GM18517 (cell line): Measurements from ENCODE around the gene TTC17.
"Not testable (repeated sequence)": the region's sequence is repeated elsewhere in the genome, so short reads cannot be mapped to it uniquely, and the experiment has no call there.

Experiments
- ATAC-seq: cut with Tn5 transposase; IDR thresholded peaks from one replicate; pipeline ENCODE4 v1.9.1; 2021; ENCODE audit warnings: mild to moderate bottlenecking, moderate library complexity; ENCODE audit not compliant: unreplicated experiment

TTC17 gene

DNA sequence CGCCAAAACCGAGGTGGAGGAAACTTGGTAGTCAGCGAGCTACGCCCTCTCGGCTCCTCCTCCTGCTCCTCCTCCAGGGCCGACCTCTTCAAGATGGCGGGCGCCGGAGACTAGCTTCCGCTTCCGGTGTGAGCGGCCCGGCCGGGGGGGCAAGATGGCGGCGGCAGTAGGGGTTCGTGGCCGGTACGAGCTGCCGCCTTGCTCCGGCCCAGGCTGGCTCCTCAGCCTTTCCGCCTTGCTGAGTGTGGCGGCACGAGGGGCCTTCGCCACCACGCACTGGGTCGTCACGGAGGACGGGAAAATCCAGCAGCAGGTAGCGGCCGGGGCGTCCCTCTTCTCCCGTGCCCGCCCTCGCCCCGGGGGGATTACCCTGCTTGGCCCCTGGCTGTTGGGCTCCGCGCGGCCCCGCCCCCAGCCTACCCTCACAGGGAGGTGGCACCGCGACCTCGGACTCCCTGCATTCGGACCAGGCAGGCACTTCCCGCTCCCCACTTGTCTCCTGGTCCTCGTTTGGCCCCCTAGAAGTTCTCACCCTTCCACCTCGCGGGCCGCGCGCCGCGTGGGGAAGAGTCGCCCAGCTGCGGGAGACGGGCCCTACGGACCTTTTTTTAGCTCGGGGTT lies at the start of gene TTC17:
Gene TTC17, plus strand, starts transcription at position 120 of the 621 bp plus-strand sequence. Its CDS starts 35 bp downstream, at position 155.
- ATAC-seq: peak; percentile 91

- peak; percentile 98 for ATAC-seq
These were observed 46.7 kb upstream of the TTC17 start, which contains the start of gene API5 for GRCh38 chr11:43311791-43312607. Gene API5 (plus strand): TSS chr11:43311996. CDS start chr11:43312128, 132 bp downstream.

DNA sequence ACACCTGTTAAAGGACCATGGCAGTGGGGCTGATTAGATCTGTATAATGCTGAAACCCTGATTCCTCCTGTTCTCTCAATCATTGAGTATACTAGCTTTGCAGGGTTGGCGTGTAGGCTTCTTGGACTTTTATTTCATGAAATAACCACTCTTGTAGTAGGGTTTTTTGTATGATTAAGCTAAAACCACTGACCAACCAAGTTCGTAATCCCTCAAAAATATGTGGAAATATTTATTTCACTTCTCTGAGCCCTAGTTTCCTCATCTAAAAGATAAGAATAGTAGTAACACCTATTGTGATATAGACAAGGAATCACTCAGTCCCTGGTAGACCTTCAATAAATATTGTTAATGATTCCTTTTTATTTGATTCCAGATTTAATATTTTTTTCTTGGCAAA lies 42.8 kb upstream of the TTC17 start:
- no peak for ATAC-seq

DNA sequence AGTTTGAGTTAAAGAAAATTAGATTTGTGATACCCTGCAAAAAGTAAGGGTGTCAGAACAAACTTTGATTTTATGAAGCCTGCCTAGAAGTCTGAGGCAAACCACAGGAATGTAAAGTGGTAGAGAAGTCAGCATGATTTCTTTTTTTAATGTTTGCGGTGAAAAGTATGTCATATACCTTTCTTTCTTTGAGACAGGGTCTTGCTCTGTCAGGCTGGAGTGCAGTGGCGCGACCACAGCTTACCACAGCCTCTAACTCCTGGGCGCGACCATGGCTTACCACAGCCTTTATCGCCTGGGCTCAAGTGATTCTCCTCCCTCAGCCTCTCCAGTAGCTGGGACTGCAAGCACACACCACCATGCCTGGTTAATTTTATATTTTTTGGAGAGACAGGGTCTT lies 42.3 kb upstream of the TTC17 start:
- ATAC-seq: no peak

GRCh38 chr11:43327987-43328386 lies 30.7 kb upstream of the TTC17 start:
- ATAC-seq: no peak

DNA sequence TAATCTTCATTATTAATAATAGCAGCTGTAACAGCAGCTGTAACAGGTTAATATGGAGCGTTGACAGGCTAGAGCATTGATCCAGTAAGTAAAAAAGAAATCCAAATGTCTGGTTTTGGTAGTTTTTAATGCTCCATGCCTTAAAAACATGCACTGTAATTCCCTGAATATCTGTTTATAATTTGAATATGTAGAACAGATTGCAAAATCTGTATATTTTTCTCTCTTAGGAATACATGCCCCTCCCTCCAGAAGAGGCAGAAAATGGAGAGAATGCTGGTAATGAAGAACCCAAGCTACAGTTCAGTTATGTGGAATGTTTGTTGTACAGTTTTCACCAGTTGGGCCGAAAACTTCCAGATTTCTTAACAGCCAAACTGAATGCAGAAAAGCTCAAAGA lies 30.2 kb upstream of the TTC17 start:
- no peak for ATAC-seq

DNA sequence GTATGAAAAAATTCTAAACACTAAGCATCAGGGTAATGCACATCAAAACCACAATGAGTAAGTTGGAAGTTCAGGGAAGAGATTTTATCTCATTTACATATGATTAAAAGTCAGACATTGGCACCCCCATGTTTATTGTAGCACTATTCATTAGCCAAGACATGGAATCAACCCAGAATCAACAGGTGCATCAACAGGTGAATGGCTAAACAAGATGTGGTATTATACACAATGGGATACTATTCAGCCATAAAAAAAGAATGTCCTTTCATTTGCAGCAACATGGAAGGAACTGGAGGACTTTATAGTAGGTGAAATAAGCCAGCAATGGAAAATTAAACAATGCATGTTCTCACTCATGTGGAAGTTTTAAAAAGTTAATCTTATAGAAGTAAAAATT lies 17.6 kb upstream of the TTC17 start:
- ATAC-seq: no peak

GRCh38 chr11:43351426-43351825 lies 7.3 kb upstream of the TTC17 start:
- ATAC-seq: not testable (repeated sequence)

- no peak for ATAC-seq
These were observed 4.4 kb upstream of the TTC17 start for GRCh38 chr11:43354311-43354710.

GRCh38 chr11:43356336-43356735 lies 2.4 kb upstream of the TTC17 start:
- ATAC-seq: no peak

GRCh38 chr11:43358279-43358800 lies 380 bp upstream of the TTC17 start:
- ATAC-seq: no peak

- ATAC-seq: peak; percentile 52
These were observed 700 bp downstream of the TTC17 start for GRCh38 chr11:43359422-43359818.

DNA sequence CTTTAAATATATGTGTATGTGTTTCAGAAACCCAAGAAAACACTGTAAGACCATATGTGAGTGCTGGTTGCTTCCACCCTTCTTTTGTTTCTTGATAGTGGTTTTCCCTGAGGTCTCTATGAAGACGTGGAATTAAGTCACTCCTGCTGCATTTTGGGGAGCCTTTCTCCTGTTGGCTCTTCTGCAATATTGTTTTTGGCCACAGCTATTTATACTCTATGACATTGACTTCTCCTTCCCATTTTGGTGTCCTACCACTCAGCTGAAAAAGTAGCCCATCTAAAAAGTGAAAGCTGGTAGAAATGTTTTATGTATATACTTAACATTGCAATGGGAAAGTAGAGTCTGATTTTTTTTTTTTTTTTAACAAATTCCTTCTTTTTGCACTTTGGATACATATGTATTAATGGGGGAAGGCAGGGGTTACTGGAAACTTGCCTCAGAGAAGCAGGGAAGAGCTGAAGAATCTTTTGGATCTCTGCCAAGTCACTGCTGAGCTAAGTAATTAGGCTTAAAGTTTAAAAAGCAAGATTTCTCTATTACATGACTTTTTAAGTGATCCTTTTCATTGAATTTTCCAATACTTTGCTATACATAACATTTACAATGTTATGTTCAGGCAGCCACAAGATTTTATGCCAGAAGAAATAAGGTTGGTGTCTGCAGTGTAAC lies 1.8 kb downstream of the TTC17 start:
- no peak for ATAC-seq

DNA sequence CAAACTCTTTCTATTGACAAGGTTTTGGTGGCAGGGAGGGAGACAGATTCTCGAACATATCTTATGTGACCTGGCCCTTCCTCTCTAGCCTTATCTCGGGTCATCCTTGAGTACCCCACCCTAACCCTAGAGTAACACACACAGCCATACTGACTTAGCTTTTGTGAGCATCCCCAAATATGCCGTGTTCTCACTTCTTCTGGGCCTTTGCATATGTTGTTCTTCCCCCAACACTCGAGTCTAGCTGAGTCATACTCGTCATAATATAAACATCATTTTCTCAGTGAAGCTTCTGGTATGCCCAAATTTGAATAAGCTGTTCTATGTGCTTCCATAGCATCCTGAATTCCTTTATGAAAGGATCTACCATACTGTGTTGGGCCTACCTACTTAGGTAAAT lies 8.0 kb downstream of the TTC17 start:
- no peak for ATAC-seq

GRCh38 chr11:43367382-43368178 lies 8.9 kb downstream of the TTC17 start:
- no peak for ATAC-seq

- no peak for ATAC-seq
These were observed 17.3 kb downstream of the TTC17 start for GRCh38 chr11:43376065-43376464.

DNA sequence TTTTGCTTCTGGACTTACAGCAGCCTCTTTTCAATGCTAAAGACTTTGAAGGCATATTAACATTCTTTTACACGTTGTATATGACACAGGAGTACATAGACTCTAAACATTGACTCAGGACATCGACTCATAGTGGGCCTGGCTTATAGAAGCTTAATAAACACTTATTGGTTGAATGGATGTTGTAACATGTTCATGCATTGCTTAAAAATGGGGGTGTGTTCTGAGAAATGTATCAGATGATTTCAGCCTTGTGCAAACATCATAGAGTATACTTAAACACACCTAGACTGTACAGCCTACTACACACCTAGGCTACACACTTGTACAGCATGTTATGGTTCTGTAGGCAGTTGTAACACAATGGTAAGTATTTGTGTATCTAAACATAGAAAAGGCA lies 17.9 kb downstream of the TTC17 start:
- no peak for ATAC-seq

DNA sequence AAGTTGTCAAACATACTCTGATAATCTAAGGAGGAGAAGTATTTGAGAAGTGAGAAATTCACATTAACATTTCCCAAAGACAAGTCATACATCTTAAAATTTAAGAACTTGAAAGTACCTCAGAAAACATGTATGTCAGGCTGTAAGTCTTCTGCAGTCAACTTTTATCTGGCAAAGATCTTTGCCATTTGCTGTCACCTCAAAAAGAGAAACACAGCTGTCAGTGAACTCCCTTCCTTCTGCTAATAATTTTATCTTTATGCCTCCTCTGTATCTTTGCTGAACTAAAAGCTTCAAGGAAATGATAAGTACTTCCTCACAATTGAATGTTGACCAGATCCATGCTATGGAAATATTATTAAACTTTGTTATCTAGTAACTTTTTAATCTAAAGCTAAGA lies 18.7 kb downstream of the TTC17 start:
- ATAC-seq: no peak

GRCh38 chr11:43378897-43379296 lies 20.2 kb downstream of the TTC17 start:
- no peak for ATAC-seq

DNA sequence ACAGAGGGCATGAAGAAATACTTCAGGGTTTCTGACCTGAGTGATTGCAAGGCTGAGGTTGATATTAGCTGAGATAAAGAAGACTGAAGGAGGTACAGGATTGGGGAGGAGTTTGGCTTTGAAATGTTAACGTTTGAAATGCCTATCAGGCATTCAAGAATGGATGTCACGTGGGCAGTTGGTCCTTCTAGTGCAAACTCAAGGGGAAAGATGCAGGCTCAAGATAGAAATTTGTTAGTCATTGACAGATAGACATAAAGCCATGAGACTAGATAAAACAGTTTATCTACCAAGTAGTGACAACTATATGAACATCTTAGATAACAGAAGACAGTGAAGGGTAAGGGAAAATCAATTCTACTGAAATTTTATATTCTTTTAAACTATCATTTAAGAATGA lies 23.1 kb downstream of the TTC17 start:
- no peak for ATAC-seq

DNA sequence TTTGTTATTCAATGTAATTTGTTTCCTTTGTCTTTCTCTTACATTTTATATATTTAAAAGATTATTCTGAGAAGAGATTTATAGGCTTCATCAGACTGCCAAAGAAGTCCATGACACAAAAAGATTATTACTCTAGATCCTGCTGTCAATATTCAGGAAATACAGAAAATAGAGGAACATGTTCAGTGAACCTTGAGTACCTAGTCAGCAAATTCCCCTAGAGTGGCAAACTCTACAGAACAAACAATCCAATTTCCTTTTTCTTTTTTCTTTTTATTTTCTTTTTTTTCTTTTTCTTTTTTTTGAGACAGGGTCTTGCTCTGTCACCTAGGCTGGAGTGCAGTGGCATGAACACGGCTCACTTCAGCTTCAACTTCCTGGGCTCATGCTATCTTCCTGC lies 23.9 kb downstream of the TTC17 start:
- ATAC-seq: no peak
